IPS-20b (cell line): ENCODE measurements around the gene VPS41.

ENCODE experiments used
- H3K27ac ChIP-seq: one replicate; pipeline ENCODE4 v1.5.1; 2013; ENCODE audit warnings: low read length
- H3K27me3 ChIP-seq: 2 replicates; pipeline ENCODE4 v1.6.1; 2013; ENCODE audit warnings: mild to moderate bottlenecking, low read length, inconsistent platforms; ENCODE audit not compliant: insufficient read depth
- H3K36me3 ChIP-seq: 2 replicates; pipeline ENCODE4 v1.6.1; 2013; ENCODE audit warnings: low read depth, mild to moderate bottlenecking, inconsistent platforms, low read length, moderate library complexity; ENCODE audit not compliant: insufficient read depth
- H3K4me1 ChIP-seq: 2 replicates; pipeline ENCODE4 v1.6.1; 2013; ENCODE audit warnings: mild to moderate bottlenecking, control low read depth, inconsistent platforms, low read length, moderate library complexity; ENCODE audit not compliant: insufficient read depth
- H3K4me3 ChIP-seq: 2 replicates; pipeline ENCODE4 v1.5.1; 2013; ENCODE audit warnings: mild to moderate bottlenecking, low read length, inconsistent platforms
- H3K9ac ChIP-seq: 2 replicates; pipeline ENCODE4 v1.6.1; 2013; ENCODE audit warnings: low read depth, mild to moderate bottlenecking, inconsistent platforms, low read length, moderate library complexity
- H3K9me3 ChIP-seq: 2 replicates; pipeline ENCODE4 v1.6.1; 2013; ENCODE audit warnings: mild to moderate bottlenecking, low read depth, low read length, inconsistent platforms; ENCODE audit not compliant: insufficient read depth

Gene VPS41

GRCh38 chr7:38681882-38682281 is 227.1 kb downstream of the VPS41 start:
- H3K4me3 ChIP-seq, result no peak overlapping the region
- no peaks in the 10 kb centered on the region for H3K36me3 ChIP-seq
- H3K27ac ChIP-seq, result no peak overlapping the region
- H3K27me3 ChIP-seq, result no peaks in the 10 kb centered on the region
- no peaks in the 10 kb centered on the region for H3K9me3 ChIP-seq
- no peak overlapping the region for H3K9ac ChIP-seq
- no peaks in the 10 kb centered on the region for H3K4me1 ChIP-seq

GRCh38 chr7:38679419-38679818 is 229.6 kb downstream of the VPS41 start:
- Histone ChIP-seq H3K9me3 (no peaks in the 10 kb centered on the region), H3K9ac (no peak overlapping the region), H3K4me3 (no peak overlapping the region)

GRCh38 chr7:38678698-38679054 is 230.3 kb downstream of the VPS41 start:
- H3K27me3 ChIP-seq, result no peaks in the 10 kb centered on the region
- H3K4me3 ChIP-seq, result no peak overlapping the region
- H3K9ac ChIP-seq, result no peak overlapping the region
- no peaks in the 10 kb centered on the region; the same call in 1 of the 2 replicates for H3K4me1 ChIP-seq
- no peak overlapping the region for H3K27ac ChIP-seq
- no peaks in the 10 kb centered on the region for H3K36me3 ChIP-seq
- no peaks in the 10 kb centered on the region for H3K9me3 ChIP-seq

More at GRCh38 chr7:38679419-38679818, 229.6 kb downstream of the VPS41 start:
- Histone ChIP-seq H3K36me3 (no peaks in the 10 kb centered on the region), H3K4me1 (no peaks in the 10 kb centered on the region; the same call in 1 of the 2 replicates), H3K27ac (no peak overlapping the region), H3K27me3 (no peaks in the 10 kb centered on the region)

GRCh38 chr7:38677981-38678697 is 230.9 kb downstream of the VPS41 start:
- no peaks in the 10 kb centered on the region; the same call in 1 of the 2 replicates for H3K4me1 ChIP-seq
- no peaks in the 10 kb centered on the region for H3K9me3 ChIP-seq
- H3K27ac ChIP-seq, result no peak overlapping the region
- no peak overlapping the region for H3K4me3 ChIP-seq
- no peaks in the 10 kb centered on the region for H3K27me3 ChIP-seq
- H3K9ac ChIP-seq, result no peak overlapping the region
- H3K36me3 ChIP-seq, result no peaks in the 10 kb centered on the region

GRCh38 chr7:38675494-38676106 is 233.4 kb downstream of the VPS41 start:
- Histone ChIP-seq H3K4me1 (no peaks in the 10 kb centered on the region; the same call in 1 of the 2 replicates), H3K4me3 (no peak overlapping the region), H3K27ac (no peak overlapping the region), H3K9me3 (no peaks in the 10 kb centered on the region), H3K9ac (no peak overlapping the region), H3K36me3 (no peaks in the 10 kb centered on the region), H3K27me3 (no peaks in the 10 kb centered on the region)

GRCh38 chr7:38674513-38674912 is 234.5 kb downstream of the VPS41 start:
- H3K4me3 ChIP-seq, result no peak overlapping the region
- H3K27ac ChIP-seq, result no peak overlapping the region
- no peaks in the 10 kb centered on the region; the same call in 1 of the 2 replicates for H3K4me1 ChIP-seq
- H3K9me3 ChIP-seq, result no peaks in the 10 kb centered on the region
- H3K36me3 ChIP-seq, result no peaks in the 10 kb centered on the region
- no peaks in the 10 kb centered on the region for H3K27me3 ChIP-seq
- H3K9ac ChIP-seq, result no peak overlapping the region

GRCh38 chr7:38673795-38674194 is 235.2 kb downstream of the VPS41 start:
- no peak overlapping the region for H3K27ac ChIP-seq
- no peaks in the 10 kb centered on the region for H3K27me3 ChIP-seq
- no peaks in the 10 kb centered on the region for H3K9me3 ChIP-seq
- H3K9ac ChIP-seq, result no peak overlapping the region
- no peaks in the 10 kb centered on the region for H3K36me3 ChIP-seq
- H3K4me1 ChIP-seq, result no peaks in the 10 kb centered on the region; the same call in 1 of the 2 replicates
- H3K4me3 ChIP-seq, result no peak overlapping the region
